KG1 (cell line): Measurements from ENCODE around the gene CPZ.
"Not testable (repeated sequence)": the region's sequence is repeated elsewhere in the genome, so short reads cannot be mapped to it uniquely, and the experiment has no call there.

Experiments
- DNase-seq: peaks from one replicate; lab custom pipeline; 2025; lab: John Stamatoyannopoulos, UW

CPZ gene

DNA sequence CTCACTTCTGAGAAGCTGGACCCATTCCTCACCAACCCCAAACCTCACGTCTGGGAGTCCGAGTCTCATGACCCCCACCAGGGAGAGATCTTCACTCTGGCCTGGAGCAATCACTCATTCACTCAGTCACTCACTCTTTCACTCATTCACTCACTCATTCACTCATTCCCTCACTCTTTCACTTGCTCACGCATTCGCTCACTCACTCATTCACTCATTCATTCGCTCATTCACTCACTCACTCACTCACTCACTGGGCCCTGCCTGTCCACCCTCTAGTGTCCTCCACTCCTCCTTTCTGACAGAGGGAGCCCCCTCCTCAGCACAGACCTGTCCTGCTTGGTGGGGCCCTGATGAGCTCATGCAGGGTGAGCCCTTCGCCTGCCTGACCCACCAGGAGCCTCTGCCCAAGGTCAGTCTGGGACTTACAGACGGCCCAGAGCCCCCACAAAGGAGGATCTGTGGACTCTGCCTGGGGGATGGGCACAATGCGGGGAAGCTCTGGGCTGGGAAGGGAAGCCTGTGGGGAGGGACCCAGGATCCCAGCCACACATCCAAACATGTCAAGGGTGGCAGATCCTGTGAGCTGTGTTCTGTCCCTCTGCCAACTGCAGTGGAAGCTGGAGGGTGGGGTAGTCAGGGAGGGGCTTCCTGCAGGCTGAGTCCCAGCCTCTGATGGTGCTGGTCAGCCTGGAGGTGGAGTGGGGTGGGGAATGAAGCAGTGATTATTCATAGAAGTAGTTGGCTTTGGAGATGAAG lies 18.5 kb downstream of the CPZ start:
- DNase-seq = no peak

- no peak for DNase-seq
These were observed 20.1 kb downstream of the CPZ start for GRCh38 chr4:8612646-8613045.

GRCh38 chr4:8613421-8614364 lies 21.1 kb downstream of the CPZ start:
- DNase-seq = no peak

DNA sequence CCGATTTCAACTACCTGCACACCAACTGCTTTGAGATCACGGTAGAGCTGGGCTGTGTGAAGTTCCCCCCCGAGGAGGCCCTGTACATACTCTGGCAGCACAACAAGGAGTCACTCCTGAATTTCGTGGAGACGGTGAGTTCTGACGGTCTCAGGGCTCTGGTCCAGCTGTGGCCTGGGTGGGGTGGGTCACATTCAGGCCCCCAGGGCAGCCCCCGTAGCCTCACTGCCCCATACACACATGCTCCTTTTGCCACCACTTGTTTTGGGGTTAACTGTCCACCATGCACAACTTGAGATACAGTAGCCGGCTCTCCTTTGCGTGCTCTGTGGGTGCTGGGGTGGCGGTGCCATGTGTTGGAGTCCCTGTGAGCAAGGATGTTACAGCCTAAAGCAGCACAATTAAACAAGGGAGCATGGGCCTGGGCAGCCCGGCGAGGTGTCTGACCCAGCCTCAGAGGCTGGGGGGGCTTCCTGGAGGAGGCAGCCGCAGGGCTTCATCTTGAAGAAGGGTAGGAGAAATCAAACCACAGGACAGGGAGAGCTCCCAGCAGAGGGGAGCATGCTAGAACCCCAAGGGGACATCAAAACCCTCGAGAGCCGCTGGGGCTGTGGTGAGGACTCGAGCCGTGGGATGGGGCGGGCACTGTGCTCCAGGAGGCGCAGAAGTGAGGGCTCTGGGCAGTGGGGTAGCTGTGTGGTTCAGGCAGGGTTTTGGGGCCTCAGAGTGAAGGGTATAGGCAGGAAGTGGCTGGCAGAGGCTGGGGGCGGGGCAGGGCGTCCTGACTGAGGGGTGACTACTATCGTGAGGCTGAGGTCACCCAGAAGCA lies 22.0 kb downstream of the CPZ start:
- no peak for DNase-seq

DNA sequence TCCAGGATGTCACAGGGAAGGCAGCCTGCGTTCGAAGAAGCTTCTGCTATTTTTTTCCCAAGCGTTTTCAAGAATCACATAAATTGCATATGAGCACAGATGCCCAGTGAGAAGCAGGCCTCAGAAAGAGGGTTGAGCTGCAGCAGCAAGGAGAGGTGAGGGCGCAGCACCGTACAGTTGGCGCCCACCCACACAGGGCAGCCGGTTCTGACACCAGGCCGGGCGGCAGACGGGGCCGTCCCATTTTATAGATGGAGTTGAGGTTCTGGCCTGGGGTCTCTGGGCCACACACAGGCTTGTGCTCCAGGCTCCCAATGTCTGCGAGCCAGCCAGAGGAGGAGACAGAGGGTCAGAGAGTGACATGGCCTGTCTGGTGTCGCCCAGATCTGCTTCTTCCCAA lies 22.8 kb downstream of the CPZ start:
- no peak for DNase-seq

GRCh38 chr4:8615921-8616787 lies 23.6 kb downstream of the CPZ start:
- no peak for DNase-seq

- no peak for DNase-seq
These were observed 24.3 kb downstream of the CPZ start for GRCh38 chr4:8616831-8617230.

GRCh38 chr4:8617486-8618040 lies 25.0 kb downstream of the CPZ start:
- DNase-seq = no peak

DNA sequence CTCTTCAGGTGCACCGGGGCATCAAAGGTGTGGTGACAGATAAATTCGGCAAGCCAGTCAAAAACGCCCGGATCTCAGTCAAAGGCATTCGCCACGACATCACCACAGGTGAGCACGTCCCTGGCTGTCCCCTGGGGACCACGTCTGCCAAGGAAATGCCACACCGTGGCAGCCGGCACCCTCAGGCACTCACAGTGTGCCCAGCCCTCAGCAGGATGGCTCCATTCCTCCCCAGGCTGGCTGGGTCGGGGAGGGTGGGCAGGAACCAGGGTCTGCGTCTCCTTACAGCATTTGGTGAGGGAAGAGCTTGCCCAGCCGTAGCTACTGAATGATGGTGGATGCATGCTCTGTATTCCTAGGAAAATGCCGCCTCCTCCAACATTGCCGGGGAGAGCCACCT lies 25.9 kb downstream of the CPZ start:
- DNase-seq = no peak

DNA sequence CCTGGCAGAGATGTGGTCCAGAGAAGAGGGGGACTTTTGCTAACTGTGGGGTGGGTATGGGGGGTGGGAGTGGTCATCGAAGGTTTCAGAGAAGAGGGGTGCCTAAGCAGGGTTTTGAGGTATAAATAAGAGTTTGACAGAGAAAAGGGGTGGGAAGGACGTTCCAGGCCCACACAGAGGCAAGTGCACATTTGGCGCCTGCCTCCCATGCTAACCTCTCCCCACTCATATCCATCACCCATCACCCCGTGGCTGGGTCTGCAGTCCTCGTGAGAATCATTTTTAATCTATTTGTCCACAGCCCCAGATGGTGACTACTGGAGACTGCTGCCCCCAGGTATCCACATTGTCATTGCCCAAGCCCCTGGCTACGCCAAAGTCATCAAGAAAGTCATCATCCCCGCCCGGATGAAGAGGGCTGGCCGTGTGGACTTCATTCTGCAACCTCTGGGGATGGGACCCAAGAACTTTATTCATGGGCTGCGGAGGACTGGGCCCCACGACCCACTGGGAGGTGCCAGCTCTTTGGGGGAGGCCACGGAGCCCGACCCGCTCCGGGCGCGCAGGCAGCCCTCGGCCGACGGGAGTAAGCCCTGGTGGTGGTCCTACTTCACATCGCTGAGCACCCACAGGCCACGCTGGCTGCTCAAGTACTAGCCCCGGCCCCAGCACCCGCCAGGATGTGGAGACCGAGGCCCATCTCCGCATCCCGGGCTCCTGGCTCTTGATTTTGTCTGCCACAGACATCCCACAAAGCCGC lies 26.6 kb downstream of the CPZ start:
- DNase-seq = no peak

DNA sequence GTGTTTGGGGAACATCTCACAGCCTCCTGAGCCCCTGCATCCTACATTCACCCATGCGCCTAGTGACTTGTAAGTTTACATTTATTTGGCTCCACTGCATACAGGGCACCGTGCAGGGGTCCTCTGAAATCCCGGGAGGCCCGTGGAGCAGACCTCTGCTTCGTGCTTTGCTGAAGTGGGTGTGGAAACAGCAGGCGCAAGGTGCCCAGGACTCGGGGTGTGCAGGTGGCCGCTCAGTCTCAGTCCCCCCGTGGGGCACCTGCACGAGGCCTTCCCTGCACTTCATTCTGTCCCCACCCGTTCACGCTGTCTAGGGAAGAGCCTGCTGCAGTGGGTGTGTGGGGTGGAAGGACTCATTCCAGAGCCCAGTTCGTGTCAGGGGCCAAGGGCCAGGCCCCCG lies 28.6 kb downstream of the CPZ start:
- not testable (repeated sequence) for DNase-seq

GRCh38 chr4:8624601-8625272 lies 32.2 kb downstream of the CPZ start:
- DNase-seq = not testable (repeated sequence)

GRCh38 chr4:8630240-8630905 lies 37.8 kb downstream of the CPZ start:
- DNase-seq = not testable (repeated sequence)

DNA sequence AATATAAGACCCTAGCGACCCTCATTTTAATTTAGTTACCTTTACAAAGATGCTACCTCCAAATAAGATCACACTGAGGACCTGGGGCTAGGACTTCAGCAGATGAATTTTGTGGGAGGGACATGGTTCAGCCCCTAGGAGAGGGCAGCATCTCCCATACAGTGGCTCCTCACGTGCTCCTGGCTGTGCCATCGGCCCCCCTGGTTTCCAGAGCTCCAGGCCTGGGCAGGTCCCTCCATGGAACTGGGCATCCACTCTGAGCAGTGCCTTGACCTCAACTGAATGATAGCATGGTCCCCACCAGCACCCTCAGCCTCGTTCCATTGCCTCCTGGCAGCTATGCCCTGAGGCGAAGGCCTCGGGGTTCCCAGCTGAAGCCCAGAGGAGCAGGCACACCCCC lies 39.3 kb downstream of the CPZ start:
- not testable (repeated sequence) for DNase-seq

DNA sequence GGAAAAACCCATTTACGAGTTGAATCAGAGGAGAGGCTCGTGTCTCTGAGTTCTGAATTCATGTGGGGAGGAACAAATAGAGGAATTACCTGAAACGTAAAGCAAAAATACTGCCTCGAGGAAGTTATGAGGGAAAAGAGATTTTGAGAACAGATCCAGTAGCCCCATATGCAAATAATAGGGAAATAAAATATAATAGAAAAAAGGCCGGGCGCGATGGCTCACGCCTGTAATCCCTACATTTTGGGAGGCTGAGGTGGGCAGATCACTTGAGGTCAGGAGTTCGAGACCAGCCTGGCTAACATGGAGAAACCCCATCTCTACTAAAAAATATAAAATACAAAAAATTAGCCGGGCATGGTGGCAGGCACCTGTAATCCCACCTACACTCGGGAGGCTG lies 42.2 kb downstream of the CPZ start:
- DNase-seq = not testable (repeated sequence)

DNA sequence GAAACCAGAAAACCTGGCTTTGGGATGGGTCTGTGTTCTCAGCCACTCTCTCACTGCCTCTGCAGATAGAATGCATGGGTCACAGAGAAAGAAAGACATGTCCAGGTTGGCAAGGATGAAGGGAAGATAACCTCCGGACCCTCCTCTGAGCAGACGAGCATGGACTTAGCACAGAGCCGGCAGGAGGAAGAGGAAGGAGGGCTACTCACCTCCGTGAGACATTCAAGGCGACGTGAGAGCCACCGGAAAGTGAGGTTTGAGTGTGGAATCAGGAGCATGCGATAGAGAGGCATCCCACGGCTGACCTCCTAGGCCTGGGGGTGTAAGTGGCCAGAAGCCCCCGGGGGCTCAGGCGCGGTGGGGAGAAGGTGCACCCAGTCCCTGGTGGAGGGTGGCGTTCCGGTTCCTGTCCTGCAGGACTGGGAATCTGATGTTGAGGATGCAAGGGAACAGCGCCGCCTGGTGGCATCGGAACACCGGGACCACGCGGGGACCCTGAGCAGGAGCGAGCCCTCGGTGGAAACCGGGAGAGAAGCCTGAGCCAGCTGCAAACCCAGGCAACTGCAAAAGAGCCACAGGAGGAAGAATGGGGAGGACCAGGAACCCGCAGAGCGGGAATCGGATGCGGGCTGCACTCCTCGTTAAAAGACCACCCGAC lies 43.5 kb downstream of the CPZ start:
- DNase-seq = not testable (repeated sequence)

GRCh38 chr4:8637456-8637984 lies 45.0 kb downstream of the CPZ start:
- no peak for DNase-seq

- DNase-seq = no peak
These were observed 46.5 kb downstream of the CPZ start for GRCh38 chr4:8639021-8639420.
